Middle frontal gyrus (tissue), 1 donor: ENCODE results near the gene ACSM3.
"Not testable (repeated sequence)": the region's sequence is repeated elsewhere in the genome, so short reads cannot be mapped to it uniquely, and the experiment has no call there.

Source experiments
- DNase-seq: peaks from one replicate; pipeline ENCODE4 v3.0.0-alpha.2; 2015; ENCODE audit warnings: low spot score; ENCODE audit errors: extremely low spot score

The ACSM3 gene

GRCh38 chr16:20763461-20764232, at the start of gene ACSM3:
TSS of gene ACSM3 (plus strand) at chr16:20764014. CDS start at chr16:20770035, 6,021 bp downstream.
- DNase-seq = no peak

- DNase-seq = not testable (repeated sequence)
Observed at GRCh38 chr16:20717718-20718117, 46.1 kb upstream of the ACSM3 start.

- DNase-seq = no peak
Observed at GRCh38 chr16:20720251-20720650, 43.6 kb upstream of the ACSM3 start.

GRCh38 chr16:20726661-20727060, 37.2 kb upstream of the ACSM3 start:
- no peak for DNase-seq

- DNase-seq = no peak
Observed at GRCh38 chr16:20727181-20727580, 36.6 kb upstream of the ACSM3 start.

- DNase-seq = no peak
Observed at GRCh38 chr16:20729141-20729540, 34.7 kb upstream of the ACSM3 start.

- DNase-seq = no peak
Observed at GRCh38 chr16:20734056-20734455, 29.8 kb upstream of the ACSM3 start.

- no peak for DNase-seq
Observed at GRCh38 chr16:20734782-20735181, 29.0 kb upstream of the ACSM3 start.

GRCh38 chr16:20735490-20735889, 28.3 kb upstream of the ACSM3 start:
- DNase-seq = no peak

- no peak for DNase-seq
Observed at GRCh38 chr16:20740007-20740883, 23.6 kb upstream of the ACSM3 start.

GRCh38 chr16:20740901-20741521, 22.8 kb upstream of the ACSM3 start:
- DNase-seq = peak; percentile 57

GRCh38 chr16:20741554-20742285, 22.1 kb upstream of the ACSM3 start, which contains the start of gene THUMPD1:
TSS of gene THUMPD1 (minus strand) at chr16:20741818. CDS start at chr16:20741739, 79 bp downstream.
- DNase-seq = peak; percentile 92

- no peak for DNase-seq
Observed at GRCh38 chr16:20743591-20743990, 20.2 kb upstream of the ACSM3 start.

GRCh38 chr16:20744922-20745440, 18.8 kb upstream of the ACSM3 start:
- DNase-seq = no peak

GRCh38 chr16:20746461-20746860, 17.4 kb upstream of the ACSM3 start:
- DNase-seq = no peak

- no peak for DNase-seq
Observed at GRCh38 chr16:20747030-20747816, 16.6 kb upstream of the ACSM3 start.

GRCh38 chr16:20749474-20749873, 14.3 kb upstream of the ACSM3 start:
- no peak for DNase-seq

- no peak for DNase-seq
Observed at GRCh38 chr16:20750558-20750957, 13.3 kb upstream of the ACSM3 start.

- DNase-seq = no peak
Observed at GRCh38 chr16:20753727-20754126, 10.1 kb upstream of the ACSM3 start.

- DNase-seq = no peak
Observed at GRCh38 chr16:20755238-20755637, 8.6 kb upstream of the ACSM3 start.
